Stimulated activated CD8-positive, alpha-beta memory T cell treated with anti-CD3 and anti-CD28 coated beads, Interleukin-12 subunit alpha, Interleukin-12 subunit beta, amount 100 ng/mL, for 24 hours (primary cell): ENCODE measurements around the gene EHD1.
"Not testable (repeated sequence)": the region's sequence is repeated elsewhere in the genome, so short reads cannot be mapped to it uniquely, and the experiment has no call there.

Experiments
- DNase-seq: peaks from one replicate; pipeline ENCODE4 v3.0.0-alpha.2; 2020; ENCODE audit errors: extremely low read depth

The EHD1 gene

DNA sequence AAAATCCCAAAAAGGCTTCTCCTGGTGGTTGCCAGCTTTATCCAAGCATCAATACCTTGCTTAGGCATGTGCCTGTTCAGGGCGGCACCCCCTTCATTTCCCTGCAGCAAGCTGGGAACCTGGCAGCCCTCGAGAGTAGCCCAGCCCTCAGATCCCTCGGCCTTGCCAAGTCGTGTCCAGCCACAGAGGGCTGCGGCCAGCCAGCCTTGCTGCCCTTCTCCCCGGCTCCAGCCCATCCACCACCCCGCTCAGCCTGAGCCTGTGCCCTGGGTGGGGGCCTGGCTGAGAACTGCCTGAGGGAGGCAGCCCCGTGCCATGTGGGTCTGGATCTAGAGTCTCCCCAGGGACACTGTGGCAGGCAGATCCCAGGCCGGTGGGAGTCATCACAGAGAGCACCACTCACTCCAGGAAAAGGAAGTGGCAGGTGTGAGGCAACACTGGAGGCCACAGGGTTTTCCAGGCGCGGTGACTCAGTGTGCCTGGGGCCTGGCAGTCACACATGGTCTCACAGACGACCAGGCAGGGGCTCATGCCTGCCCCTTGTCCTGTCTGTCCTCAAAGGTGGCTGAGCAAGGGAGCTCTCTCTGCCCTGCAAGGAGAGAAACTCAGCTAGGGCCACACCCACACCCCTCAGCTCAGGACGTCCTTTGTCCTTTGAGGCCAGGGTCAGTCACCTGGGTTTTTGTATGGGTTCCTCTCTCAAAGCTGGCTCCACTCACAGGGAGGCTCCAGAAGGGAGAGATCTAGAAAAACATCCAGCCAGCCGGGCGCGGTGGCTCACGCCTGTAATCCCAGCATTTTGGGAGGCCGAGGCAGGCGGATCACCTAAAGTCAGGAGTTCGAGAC lies 21.8 kb downstream of the EHD1 start:
- no peak for DNase-seq

DNA sequence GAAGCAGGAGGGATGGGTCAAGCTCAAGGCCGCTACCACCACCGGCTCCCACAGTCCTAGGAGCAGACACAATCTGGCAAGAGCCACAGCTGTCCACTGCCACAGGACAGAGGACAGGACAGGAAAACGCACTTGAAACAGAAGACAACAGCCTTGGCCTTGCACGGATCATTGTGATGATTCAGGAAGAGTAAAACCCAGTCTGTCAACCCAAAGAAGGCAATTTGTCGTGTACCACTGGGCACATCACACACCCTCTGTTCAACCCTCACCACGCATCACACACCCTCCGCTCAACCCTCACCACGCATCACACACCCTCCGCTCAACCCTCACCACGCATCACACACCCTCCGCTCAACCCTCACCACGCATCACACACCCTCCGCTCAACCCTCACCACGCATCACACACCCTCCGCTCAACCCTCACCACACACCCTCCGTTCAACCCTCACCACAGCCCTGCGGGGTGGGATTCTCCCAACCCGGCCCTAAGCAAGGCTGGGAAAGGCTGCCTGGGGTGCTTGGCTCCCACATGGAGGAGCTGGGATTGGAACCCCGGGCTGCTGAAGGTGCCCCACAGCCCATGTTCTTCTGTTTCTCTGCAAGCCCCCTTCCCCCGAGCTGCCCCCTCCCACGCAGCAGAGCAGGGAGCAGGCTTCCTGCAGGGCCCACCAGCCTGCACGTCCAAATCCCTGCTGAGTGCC lies 22.7 kb downstream of the EHD1 start:
- no peak for DNase-seq

DNA sequence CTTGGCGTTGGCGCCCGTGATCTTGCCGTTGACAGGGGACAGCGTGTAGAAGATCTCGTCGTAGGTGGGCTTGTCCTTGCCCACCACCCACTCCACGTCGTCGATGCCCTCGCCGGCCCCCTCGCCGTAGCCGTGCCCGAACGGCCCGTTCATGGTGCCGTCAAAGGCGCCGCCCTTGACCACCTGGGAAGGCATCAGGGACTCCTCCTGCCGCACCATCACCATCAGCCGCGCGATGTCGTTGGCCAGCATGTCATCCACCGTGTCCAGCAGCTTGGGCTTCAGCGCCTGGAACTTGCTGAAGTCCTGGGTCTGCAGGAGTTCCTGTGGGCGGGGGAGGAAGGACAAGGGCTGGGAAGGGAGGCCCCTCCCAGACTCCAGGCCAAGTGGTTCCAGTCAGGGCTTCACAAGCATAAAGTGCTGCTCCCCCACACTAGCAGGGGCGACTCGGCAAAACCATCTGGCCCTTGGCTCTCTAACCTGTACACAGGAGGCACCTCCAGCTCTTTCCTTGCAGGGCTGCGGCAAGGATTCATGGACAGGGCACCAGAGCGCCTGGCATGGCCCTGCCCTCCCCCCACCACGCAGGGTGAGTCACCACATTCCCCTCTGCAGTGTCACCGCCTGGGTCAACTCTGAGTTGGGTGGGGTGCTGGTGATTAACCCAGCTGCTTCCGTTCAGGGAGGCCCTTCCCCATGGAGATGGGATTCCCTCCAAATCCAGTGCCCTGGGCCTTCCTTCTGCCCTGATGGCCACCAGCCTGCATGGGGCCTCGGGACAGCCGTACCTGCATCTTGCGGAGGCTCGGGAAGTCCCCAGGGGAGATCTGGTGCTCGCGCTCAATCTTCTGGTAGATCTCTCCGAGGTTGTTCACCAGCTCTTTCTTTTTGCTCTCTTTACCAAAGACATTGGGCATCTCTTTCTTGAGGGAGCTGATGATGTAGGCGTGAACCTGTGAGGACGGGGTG lies 23.6 kb downstream of the EHD1 start:
- DNase-seq: no peak

DNA sequence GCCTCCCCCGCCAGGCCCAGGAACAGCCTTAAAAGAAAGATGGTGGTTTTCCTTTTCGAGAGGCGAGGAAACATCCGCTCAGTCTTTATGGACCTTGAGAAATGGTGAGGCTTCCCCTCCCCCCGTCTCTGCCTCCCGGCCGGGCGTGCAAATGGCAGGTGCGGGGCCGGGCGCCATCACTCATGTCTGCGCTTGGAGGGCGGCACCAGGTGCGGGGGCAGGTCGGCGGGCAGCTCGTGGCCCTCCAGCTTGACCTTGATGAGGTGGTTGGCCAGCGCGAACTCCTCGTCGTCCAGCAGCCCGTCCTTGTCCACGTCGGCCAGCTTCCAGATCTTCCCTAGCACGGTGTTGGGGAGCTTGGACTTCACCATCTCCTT lies 24.3 kb downstream of the EHD1 start:
- DNase-seq: no peak

DNA sequence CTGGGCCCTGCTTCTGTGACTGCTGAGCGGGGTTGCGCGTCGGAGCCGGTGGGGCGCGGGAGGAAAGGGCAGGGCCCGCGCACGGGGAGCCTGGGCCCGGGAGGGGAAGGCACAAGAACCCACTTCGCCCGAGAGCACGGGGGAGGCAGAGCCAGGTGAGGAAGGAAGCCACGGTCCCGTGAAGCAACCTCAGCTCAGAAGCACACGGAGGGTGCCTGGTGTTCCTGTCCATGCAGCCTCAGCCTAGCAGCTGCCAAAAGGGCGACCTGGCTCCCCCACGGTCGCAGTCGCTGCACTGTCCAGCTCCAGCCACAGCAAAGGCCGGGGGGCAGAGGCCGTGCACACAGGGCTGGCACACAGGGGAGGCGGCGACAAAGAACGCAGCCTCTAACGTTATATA lies 24.7 kb downstream of the EHD1 start:
- no peak for DNase-seq

DNA sequence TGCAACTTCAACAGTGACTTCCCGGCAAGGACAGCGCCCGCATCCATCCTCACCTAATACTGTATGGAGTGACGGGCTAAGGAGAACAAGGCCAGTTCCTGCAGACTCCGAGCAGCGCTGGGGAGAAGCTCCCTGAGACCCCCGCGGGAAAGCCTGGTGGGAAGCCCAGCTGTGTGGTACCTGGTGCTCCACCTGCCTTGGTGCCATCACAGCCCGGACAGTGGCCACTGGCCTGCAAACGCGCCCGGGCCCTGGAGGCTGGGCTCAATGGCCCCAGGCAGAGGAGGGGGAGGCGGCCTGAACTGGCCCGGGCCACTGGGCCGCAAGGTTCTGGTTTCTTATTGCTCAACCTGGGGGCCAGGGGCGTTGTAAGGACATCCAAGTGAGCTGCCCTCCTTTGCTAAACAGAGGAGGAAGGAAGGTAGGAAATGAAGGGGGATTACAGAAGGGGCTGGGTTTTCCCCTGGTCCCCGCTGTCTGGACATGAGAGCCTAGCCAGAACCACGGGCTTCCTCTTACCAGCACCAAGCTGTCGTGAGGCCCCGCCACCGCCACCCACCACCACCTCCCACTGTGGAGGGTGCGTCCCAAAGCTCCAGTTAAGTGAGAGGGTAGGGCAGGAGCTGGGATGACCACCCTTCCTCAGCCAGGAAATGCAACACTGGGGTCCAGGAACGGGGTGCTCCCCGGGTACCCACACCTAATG lies 25.5 kb downstream of the EHD1 start:
- no peak for DNase-seq

DNA sequence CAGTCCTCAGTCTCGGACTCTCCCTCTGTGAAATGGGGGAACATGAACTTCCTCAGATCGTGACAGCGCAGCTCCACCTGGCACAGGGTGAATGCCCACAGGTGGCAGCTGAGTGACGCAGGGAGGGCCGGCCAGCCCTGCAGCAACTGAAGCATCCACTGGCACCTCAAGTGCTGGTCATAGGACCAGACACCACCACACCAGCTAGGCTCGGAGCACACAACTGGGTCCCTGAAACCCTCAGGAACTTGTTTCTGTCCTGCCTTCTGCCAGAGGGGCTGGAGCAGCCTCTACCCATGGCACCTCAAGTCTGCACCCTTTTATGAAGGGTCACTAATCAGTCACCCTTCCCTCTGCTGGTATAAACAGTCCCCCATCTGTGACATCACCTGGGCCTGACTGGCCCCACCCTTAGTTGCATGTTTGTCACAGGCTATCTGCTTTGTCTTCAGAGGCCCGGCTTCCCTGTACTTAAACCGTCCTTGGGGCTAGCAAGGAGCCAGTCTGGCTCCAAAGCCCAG lies 26.5 kb downstream of the EHD1 start:
- no peak for DNase-seq

DNA sequence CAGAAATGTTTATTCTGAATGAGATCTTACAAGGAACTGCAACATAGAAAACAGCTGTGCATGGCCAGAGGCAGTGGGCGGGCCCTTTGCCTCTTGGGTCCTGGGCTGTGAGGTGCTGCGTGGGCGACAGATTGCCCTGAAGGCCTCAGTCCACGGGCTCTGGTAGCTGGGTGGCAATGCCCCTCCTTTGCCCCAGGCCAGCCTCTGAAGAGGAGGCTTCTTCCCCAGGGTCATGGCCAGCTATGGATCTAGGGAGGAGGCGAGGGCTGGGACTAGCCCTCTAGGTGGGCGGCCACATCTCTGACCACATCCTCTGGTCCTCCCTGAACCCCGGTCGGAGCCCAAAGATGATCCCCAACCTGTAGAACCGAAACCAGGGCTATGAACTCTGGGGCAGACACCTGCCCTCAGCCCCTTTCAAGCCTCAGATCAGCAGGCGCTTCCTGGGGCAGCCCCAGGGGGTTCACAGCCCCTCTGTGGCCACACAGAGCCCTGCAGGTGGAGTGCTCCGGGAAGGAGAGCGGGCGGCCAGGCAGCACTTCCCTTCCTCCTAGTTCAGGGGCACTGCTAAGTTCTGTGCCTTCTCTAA lies 27.3 kb downstream of the EHD1 start:
- no peak for DNase-seq

DNA sequence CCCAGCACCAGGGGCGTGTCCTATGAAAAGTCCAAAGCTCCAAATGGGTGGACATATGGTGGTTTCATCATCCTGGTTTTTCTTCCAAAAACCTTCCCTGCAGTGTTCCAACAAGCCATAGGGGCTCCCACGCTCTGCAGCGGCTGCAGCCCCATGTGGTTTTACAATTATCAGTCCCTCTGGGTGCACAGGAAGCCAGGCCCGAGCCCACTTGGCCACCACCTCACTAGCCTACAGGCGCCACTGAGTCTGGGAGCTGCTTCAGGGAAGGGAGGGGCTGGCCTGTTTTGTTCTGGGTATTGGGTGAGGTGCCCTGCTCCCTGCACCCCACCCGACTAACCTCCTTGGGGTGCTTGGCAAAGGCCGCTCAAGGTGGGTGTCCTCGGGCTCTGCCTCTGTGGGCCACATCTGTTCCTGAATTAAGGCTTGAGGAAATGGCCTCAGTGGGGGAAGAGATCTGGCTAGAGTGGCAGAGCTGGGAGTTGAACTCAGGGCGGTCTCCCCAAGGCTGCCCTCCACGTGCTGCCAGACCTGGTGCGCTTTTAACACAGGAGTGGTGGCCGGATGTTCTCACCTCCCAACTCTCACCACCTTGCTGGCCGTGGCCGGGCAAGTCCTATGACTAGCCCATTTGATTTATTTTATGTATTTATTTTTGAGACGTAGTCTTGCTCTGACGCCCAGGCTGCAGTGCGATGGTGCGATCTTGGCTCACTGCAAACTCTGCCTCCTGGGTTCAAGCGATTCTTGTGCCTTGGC lies 28.6 kb downstream of the EHD1 start:
- DNase-seq: no peak

DNA sequence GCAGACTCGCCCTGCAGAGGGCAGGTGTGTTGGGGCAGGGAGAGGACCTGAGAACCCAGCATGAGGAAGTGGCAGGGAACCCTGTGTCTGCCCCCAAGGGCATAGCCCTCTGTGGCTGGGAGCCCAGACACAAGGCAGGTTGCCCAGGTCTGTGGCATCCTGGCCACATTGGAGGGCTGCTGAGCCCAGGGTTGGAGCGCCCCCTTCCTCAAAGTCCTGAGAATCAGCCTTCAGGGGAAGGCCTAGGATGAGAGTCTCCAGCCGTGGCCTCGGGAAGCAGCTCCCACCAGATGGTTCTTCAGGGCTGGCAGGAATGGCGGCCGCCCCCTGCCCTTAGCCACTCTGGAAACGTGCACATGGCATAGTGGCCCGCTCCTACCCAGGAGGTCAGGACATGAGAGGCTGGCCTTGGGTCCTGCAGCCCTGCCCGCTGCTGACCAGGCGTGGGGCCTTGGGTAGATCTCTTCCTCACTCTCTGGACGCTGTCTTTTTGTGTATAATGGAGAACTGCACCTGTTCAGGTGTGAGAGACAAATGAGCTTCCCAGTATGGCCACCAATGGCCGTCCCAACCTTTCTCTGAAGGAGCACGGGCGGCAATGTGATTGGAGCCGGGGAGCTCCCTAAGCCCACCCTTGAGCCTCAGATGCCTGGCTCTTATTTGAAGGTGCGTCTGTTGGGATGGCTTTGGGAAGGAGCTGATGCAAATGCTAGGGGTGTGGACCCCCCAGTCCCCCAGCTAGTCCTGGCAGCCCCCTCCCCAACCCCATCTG lies 29.4 kb downstream of the EHD1 start:
- DNase-seq: no peak

DNA sequence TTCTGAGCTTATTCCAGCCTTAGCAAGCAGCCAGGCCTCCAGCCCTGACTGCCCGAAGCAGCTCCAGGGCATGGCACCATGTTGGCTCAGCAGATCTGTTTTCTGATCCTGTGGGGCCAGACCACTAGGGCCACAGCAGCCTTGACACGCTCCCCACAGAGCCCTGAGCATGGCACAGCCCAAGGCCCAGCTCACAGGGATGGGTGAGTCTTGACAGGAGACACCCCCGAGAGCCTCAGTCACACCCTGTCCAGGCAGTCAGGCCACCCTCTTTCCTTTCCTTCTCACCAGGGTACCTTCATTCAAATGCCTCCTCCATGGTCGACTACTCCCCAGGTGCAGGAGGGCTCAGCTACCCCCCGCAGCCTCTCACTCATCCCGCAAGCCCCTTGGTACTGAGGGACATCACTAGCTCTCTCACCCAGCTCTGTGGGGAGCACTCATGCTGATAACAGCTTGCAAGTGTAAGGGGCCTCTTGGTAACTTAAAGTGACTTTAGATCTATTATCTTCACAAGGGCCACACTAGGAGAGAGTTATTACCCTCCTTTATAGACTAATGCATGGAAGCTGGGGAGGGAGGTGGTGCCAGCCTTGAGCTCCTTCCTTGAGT lies 30.1 kb downstream of the EHD1 start:
- no peak for DNase-seq

DNA sequence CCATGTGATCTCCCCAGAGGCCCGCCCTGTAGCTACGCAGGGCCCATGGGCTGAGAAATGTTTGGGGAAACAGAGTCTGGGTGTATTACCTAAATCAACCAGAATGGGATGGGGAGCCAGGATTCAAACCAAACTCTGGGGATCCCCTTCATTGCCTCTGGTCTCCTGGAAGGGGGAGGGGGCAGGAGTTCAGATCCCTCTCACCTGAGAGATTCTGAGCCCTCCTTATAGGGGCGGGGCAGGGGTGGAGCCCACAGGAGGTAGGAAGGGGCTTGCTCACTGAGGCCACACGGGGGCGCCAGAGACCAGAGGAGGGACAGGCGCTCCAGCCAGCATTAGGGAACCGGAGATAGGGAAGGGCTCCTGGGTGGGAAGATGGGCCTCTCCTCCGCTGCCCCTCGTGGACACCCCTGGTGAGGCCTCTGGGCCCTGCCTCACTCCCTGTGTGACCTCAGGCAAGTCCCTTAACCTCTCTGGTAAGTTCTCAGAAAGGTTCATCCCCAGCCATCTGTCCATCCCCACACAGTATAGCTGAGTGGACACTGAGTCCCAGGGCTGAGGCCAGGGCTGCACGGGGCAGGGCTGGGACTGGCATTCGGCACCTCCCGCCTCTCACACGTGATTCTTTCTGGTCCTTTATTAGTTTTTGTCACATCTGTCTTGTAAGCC lies 31.3 kb downstream of the EHD1 start:
- DNase-seq: peak; percentile 78

DNA sequence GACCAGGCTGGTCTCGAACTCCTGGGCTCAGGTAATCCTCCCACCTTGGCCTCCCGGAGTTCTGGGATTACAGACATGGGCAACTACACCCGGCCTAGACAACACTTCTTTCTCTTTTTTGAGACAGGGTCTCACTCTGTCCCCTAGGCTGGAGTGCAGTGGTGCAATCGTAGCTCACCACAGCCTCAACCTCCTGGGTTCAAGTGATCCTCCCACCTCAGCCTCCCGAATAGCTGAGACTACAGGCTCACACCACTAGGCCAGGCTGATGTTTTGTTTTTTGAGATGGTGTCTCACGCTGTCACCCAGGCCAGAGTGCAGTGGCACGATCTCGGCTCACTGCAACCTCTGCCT lies 32.7 kb downstream of the EHD1 start:
- DNase-seq: not testable (repeated sequence)

DNA sequence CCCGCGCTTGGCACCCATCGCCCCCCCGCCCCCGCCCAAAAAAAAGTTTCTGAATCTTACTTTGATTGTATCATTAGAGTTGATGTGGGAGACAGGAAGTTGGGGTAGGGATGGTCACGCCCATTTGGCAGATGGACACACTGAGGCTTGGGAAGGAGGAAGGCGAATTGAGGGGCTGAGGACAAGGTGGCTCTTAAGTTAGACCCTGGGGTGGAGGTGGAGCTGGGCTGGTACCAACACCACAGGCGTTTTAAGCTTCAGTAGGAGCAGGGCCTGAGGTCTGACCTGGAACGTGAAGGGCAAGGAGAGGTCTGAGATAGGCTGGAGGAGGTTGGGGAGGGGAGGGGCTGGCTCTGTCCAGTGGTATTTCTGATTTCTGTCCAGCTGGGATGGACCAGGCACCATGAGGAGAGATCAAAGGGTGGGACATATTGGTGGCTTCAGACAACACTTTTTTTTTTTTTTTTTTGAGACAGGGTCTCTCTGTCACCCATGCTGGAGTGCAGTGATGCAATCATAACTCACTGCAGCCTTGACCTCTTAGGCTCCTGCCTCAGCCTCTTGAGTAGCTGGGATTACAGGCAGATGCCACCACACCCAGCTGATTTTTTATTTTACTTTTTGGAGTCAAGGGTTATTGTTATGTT lies 33.2 kb downstream of the EHD1 start:
- no peak for DNase-seq

DNA sequence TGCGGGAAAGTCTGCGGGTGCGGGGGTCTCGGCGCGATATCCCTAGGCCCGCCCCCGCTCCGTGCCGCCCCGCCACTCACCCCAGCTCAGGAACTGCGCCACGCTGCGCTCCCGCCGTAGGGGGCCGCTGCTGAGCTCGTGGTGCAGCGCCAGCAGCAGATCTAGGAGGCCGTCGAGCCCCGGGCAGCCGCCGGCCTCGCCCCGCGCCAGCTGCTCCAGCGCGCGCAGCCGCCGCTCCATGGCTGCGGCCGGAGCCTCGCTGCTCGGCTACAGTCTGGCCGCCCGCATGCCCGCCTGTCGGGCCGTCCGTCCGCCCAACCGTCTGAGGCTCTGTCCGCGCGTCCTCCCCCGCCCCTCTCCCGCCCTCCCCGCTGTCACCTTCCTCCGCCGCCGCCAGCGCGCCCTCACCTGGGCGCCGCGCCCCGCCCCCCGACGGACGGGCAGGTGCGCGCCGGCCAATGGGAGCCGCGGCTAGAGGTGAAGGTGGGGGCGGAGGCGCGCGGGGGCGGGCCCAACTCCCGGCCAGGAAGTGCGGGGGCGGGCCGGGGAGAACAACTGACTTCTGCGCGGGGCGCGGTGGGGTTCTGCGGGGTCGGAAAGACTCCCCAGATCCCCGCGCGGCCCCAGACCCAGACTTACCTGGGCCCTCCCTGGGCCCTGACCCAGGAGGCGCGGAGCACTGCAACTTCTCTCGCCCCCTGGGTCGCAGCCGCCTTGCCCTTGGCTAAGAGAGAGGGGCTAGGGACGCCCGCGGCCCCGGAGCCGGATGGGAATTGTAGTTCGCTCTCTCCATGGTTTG lies 33.9 kb downstream of the EHD1 start, which contains the start of gene CDC42BPG:
TSS of gene CDC42BPG (minus strand) at position 324 of the 799 bp plus-strand sequence. CDS start at position 240, 84 bp downstream.
- no peak for DNase-seq

DNA sequence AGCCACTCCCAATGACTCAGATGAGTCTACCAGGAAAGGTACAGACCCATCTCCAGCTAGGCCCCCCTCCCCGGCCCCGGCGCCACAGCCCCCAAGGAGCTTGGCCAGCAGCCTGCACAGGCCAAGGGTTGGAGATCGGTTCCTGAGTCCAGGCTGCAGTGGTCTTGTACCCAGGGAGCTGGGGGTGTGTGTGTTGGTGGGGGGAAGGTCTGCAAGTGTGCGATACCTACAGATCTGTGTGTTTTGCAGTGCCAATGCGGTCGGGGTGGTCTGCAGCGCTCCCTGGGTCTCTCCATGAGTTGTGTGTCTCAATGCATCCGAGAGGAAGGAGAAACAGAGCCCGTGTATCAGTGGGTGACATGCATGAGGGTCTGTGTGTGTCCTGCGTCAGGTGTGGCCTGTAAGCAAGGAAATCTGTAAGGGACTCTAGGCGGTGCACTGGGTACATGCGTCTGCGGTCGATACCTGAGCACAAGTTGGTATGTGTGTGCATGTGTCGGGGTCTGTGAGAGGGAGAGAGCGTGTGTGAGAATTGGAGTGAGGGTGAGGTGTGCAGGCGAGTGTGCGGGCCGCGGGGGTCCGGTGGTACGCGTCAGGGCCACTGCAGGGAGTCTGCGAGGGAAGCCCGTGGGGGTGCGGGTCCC lies 34.6 kb downstream of the EHD1 start:
- DNase-seq: no peak
